Keratinocyte (primary cell): ENCODE results near the gene TWF1.

Source experiments
- EZH2 ChIP-seq: IDR thresholded peaks from one replicate; pipeline ENCODE4 v1.6.1; 2012; ENCODE audit warnings: inconsistent platforms, mild to moderate bottlenecking, low read length, moderate library complexity
- TF ChIP-seq, protein P1 (sequence below), 3 experiments: IDR thresholded peaks in 1 of 3; conservative IDR thresholded peaks in 1 of 3; optimal IDR thresholded peaks in 1 of 3; 2 replicates in 2 of 3; 3 replicates in 1 of 3; pipeline versions ENCODE3 to v1.5.1; 2011; ENCODE audit warnings: low read length in 3 of 3, mild to moderate bottlenecking in 3 of 3, moderate library complexity in 2 of 3, control low read depth in 1 of 3, inconsistent platforms in 1 of 3; ENCODE audit not compliant: insufficient read depth in 2 of 3; ENCODE audit errors: extremely low read depth in 1 of 3

DNA sequence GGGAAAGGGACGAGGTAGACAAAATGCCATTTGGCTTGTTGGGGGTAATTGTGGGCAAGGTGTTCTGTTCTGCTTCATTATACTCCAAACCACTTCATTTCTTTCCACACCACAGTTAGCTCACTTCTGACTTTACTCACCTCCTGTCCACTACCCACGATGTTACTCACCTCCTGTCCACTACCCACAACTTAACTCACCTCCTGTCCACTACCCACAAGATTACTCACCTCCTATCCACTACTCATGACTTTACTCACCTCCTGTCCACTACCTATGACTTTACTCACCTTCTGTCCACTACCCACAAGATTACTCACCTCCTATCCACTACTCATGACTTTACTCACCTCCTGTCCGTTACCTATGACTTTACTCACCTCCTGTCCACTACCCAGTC lies 10.1 kb upstream of the TWF1 start:
- TF ChIP-seq EZH2: no peak
- TF ChIP-seq, protein P1, sequence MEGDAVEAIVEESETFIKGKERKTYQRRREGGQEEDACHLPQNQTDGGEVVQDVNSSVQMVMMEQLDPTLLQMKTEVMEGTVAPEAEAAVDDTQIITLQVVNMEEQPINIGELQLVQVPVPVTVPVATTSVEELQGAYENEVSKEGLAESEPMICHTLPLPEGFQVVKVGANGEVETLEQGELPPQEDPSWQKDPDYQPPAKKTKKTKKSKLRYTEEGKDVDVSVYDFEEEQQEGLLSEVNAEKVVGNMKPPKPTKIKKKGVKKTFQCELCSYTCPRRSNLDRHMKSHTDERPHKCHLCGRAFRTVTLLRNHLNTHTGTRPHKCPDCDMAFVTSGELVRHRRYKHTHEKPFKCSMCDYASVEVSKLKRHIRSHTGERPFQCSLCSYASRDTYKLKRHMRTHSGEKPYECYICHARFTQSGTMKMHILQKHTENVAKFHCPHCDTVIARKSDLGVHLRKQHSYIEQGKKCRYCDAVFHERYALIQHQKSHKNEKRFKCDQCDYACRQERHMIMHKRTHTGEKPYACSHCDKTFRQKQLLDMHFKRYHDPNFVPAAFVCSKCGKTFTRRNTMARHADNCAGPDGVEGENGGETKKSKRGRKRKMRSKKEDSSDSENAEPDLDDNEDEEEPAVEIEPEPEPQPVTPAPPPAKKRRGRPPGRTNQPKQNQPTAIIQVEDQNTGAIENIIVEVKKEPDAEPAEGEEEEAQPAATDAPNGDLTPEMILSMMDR (optimal IDR thresholded peaks at IDR 0.05 in 1 of 3, IDR thresholded peaks at IDR 0.05 in 1 of 3, conservative IDR thresholded peaks at IDR 0.05 in 1 of 3; ENCODE audit: extremely low read depth in 1 of 3, insufficient read depth in 2 of 3, low read length in 3 of 3): no peak
